ENCODE data around the gene MEG3.

Gene MEG3

GRCh38 chr14:100901391-100902183 is 75.7 kb downstream of the MEG3 start:
- no peak for DNase-seq

- DNase-seq: no peak
These were observed 76.6 kb downstream of the MEG3 start for GRCh38 chr14:100902295-100903133.

GRCh38 chr14:100903134-100903468 is 77.2 kb downstream of the MEG3 start:
- DNase-seq: no peak

- no peak for DNase-seq
These were observed 77.8 kb downstream of the MEG3 start, which contains the start of gene RTL1 for GRCh38 chr14:100903672-100904185. Gene RTL1, minus strand, starts transcription at chr14:100903722. Its CDS starts 18,934 bp downstream, at chr14:100884788.

GRCh38 chr14:100904307-100905087 is 78.6 kb downstream of the MEG3 start:
- DNase-seq: no peak

GRCh38 chr14:100905166-100905565 is 79.2 kb downstream of the MEG3 start:
- no peak for DNase-seq

GRCh38 chr14:100906420-100906819 is 80.5 kb downstream of the MEG3 start:
- no peak for DNase-seq

GRCh38 chr14:100907240-100907639 is 81.3 kb downstream of the MEG3 start:
- no peak for DNase-seq

- no peak for DNase-seq
These were observed 83.5 kb downstream of the MEG3 start for GRCh38 chr14:100909439-100909838.

Measured in kidney glomerular epithelial cell (primary cell).